Activated CD4-positive, CD25-positive, alpha-beta regulatory T cell treated with anti-CD3 and anti-CD28 coated beads, Interleukin-2, amount 50 U/mL, for 16 hours (primary cell): Measurements from ENCODE around the gene RAB6D.
"Not testable (repeated sequence)": the region's sequence is repeated elsewhere in the genome, so short reads cannot be mapped to it uniquely, and the experiment has no call there.

ENCODE experiments used
- DNase-seq: peaks from one replicate; pipeline ENCODE4 v3.0.0-alpha.2; 2020; ENCODE audit warnings: low read depth, low spot score

Gene RAB6D

GRCh38 chr2:131363703-131364186, at the start of gene RAB6D:
Gene RAB6D (minus strand): TSS chr2:131364168. CDS start chr2:131363720, 448 bp downstream.
- DNase-seq: not testable (repeated sequence)

- no peak for DNase-seq
Measured at GRCh38 chr2:131413148-131413747, 49.3 kb upstream of the RAB6D start.

- no peak for DNase-seq
Measured at GRCh38 chr2:131410173-131410572, 46.2 kb upstream of the RAB6D start.

GRCh38 chr2:131408778-131409177, 44.8 kb upstream of the RAB6D start:
- no peak for DNase-seq

- no peak for DNase-seq
Measured at GRCh38 chr2:131408207-131408606, 44.2 kb upstream of the RAB6D start.

- DNase-seq: no peak
Measured at GRCh38 chr2:131404753-131405152, 40.8 kb upstream of the RAB6D start.

GRCh38 chr2:131402320-131403039, 38.5 kb upstream of the RAB6D start:
- no peak for DNase-seq

GRCh38 chr2:131400849-131401248, 36.9 kb upstream of the RAB6D start:
- DNase-seq: no peak

- not testable (repeated sequence) for DNase-seq
Measured at GRCh38 chr2:131400441-131400840, 36.5 kb upstream of the RAB6D start.

- DNase-seq: not testable (repeated sequence)
Measured at GRCh38 chr2:131396209-131396608, 32.2 kb upstream of the RAB6D start.

- not testable (repeated sequence) for DNase-seq
Measured at GRCh38 chr2:131395024-131395645, 31.2 kb upstream of the RAB6D start.

- DNase-seq: no peak
Measured at GRCh38 chr2:131394147-131394931, 30.4 kb upstream of the RAB6D start.

GRCh38 chr2:131391953-131392352, 28.0 kb upstream of the RAB6D start:
- not testable (repeated sequence) for DNase-seq

GRCh38 chr2:131391471-131391870, 27.5 kb upstream of the RAB6D start:
- DNase-seq: not testable (repeated sequence)

- DNase-seq: not testable (repeated sequence)
Measured at GRCh38 chr2:131390495-131391130, 26.6 kb upstream of the RAB6D start.

- no peak for DNase-seq
Measured at GRCh38 chr2:131389657-131390056, 25.7 kb upstream of the RAB6D start.

GRCh38 chr2:131388834-131389233, 24.9 kb upstream of the RAB6D start:
- DNase-seq: not testable (repeated sequence)

- DNase-seq: not testable (repeated sequence)
Measured at GRCh38 chr2:131373111-131373510, 9.1 kb upstream of the RAB6D start.

GRCh38 chr2:131369954-131370353, 6.0 kb upstream of the RAB6D start:
- no peak for DNase-seq

- not testable (repeated sequence) for DNase-seq
Measured at GRCh38 chr2:131368493-131369066, 4.6 kb upstream of the RAB6D start.

- DNase-seq: no peak
Measured at GRCh38 chr2:131367352-131367751, 3.4 kb upstream of the RAB6D start.
